K562 (cell line): Measurements from ENCODE around the gene PRM2.

Experiments
- CTCF ChIP-seq, 3 experiments: IDR thresholded peaks in 2 of 3; conservative IDR thresholded peaks in 1 of 3; 2 replicates each; pipeline ENCODE4 v1.5.1; 2011 to 2012; ENCODE audit warnings: low read length in 3 of 3, mild to moderate bottlenecking in 3 of 3, control low read depth in 2 of 3, improper control_type of control experiment in 1 of 3, inconsistent platforms in 1 of 3, low read depth in 1 of 3, mixed read lengths in 1 of 3, moderate library complexity in 1 of 3; ENCODE audit not compliant: insufficient read depth in 2 of 3
- EHMT2 ChIP-seq: fragments of 450-650 bp; IDR thresholded peaks from 2 replicates; pipeline ENCODE4 v1.6.1; 2018; ENCODE audit warnings: antibody characterized with exemption
- GABPA ChIP-seq: fragments of 200-800 bp; sonication (Bioruptor generic); conservative IDR thresholded peaks from 2 replicates; pipeline ENCODE4 v1.6.1; 2016; ENCODE audit warnings: low read depth, missing genetic modification characterization, missing compliant biosample characterization
- JUN ChIP-seq, 2 experiments: sonication (generic) in 1 of 2; formaldehyde crosslinking in 1 of 2; IDR thresholded peaks; 2 replicates each; pipeline versions ENCODE4 v1.6.1 to v1.8.0; 2012 to 2022; ENCODE audit warnings: borderline replicate concordance in 2 of 2, mild to moderate bottlenecking in 2 of 2, improper control_type of control experiment in 1 of 2, low read depth in 1 of 2, low read length in 1 of 2, missing genetic modification reagents in 1 of 2
- POLR2A ChIP-seq: fragments of 450-650 bp; conservative IDR thresholded peaks from 2 replicates; pipeline ENCODE4 v1.6.1; 2016
- TAF1 ChIP-seq: IDR thresholded peaks from 2 replicates; pipeline ENCODE4 v1.6.1; 2011; ENCODE audit warnings: mild to moderate bottlenecking, low read length, moderate library complexity; ENCODE audit not compliant: insufficient read depth, control insufficient read depth, severe bottlenecking; ENCODE audit errors: extremely low read depth
- TCFL5 ChIP-seq: fragments of 250-450 bp; sonication (Bioruptor Pico); conservative IDR thresholded peaks from 2 replicates; pipeline ENCODE4 v1.6.1; 2021; ENCODE audit warnings: mild to moderate bottlenecking, moderate library complexity, matching md5 sums
- ZNF174 ChIP-seq: fragments of 250-450 bp; sonication (Bioruptor Pico); IDR thresholded peaks from 2 replicates; pipeline ENCODE4 v1.4.0; 2020; ENCODE audit warnings: mild to moderate bottlenecking

GRCh38 chr16:11256661-11257130, 19.6 kb downstream of the PRM2 start:
- TF ChIP-seq POLR2A (no peak), ZNF174 (no peak), JUN (IDR thresholded peaks at IDR 0.05; ENCODE audit: borderline replicate concordance, low read depth, low read length) (no peak), JUN (CRISPR knock-in tag; IDR thresholded peaks at IDR 0.05; ENCODE audit: borderline replicate concordance) (no peak), GABPA (tag) (no peak), CTCF (IDR thresholded peaks at IDR 0.05 in 2 of 3, conservative IDR thresholded peaks at IDR 0.05 in 1 of 3; ENCODE audit: insufficient read depth in 2 of 3, low read depth in 1 of 3, low read length in 3 of 3) (no peak), EHMT2 (no peak), TCFL5 (CRISPR knock-in tag) (no peak), TAF1 (no peak)
